Measurements from ENCODE around the gene GRIN1. TPM values are rescaled to one million over a fixed set of nuclear protein-coding genes. Genes with fewer than 3 reads are reported as not detected.
A peak's percentile ranks its signal among the peaks of the same experiment; 100 is the strongest.
"Not testable (repeated sequence)": the region's sequence is repeated elsewhere in the genome, so short reads cannot be mapped to it uniquely, and the experiment has no call there.

The GRIN1 gene
- total RNA-seq, 1 donor from 2014 or later: not detected

DNA sequence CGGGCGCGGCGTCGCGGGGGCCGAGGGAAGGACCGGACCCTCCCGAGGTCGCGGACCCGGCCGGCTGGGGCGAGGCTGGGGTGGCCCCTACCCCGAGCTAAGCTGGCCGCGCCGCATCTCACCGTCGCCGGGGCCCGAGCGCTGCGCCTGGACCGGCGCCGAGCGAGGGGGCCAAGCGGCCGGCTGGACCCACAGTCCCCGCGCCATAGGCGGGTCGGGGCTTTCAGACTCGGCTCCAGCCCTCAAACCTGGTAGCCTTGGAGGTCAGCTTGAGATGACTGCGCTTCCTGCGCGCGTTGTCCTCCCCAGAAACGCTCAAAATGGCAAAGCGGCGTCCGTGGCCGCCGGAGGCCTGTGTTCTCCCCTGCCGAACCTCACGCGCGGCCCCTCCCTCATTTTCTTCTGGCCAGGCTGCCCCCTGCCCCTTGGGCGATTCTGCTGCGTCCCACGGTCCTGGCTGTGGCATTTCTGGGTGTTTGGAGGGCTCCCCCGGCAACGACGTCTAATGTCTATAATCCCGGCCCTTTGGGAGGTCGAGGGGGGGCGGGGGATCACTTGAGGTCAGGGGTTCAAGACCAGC, 8.7 kb upstream of the GRIN1 start:
- intact Hi-C loops (cut with micrococcal nuclease): no loop called here
- peak overlapping the region; percentile 81 for H3K4me3 ChIP-seq
- H3K27me3 ChIP-seq (ENCODE audit: low read depth): peaks cover 31% of the 10 kb centered on the region
- H3K9me3 ChIP-seq (replicated peaks): peaks cover 9% of the 10 kb centered on the region
- H3K4me1 ChIP-seq: peaks cover 44% of the 10 kb centered on the region
- DNase-seq: no peak
- no peaks in the 10 kb centered on the region for H3K36me3 ChIP-seq
- peak overlapping the region; percentile 86 for H3K27ac ChIP-seq (replicated peaks)
- no peak for TF ChIP-seq CTCF (IDR thresholded peaks at IDR 0.05; ENCODE audit: borderline replicate concordance)

- Histone ChIP-seq H3K27ac (replicated peaks) (no peak overlapping the region), H3K4me1 (peaks cover 23% of the 10 kb centered on the region), H3K36me3 (no peaks in the 10 kb centered on the region), H3K4me3 (no peak overlapping the region), H3K27me3 (ENCODE audit: low read depth) (peaks cover 70% of the 10 kb centered on the region), H3K9me3 (replicated peaks) (peaks cover 9% of the 10 kb centered on the region)
- no peak for DNase-seq
- no peak for TF ChIP-seq CTCF (IDR thresholded peaks at IDR 0.05; ENCODE audit: borderline replicate concordance)
- intact Hi-C loops (cut with micrococcal nuclease): no loop called here
Measured at GRCh38 chr9:137134191-137134590, 4.8 kb upstream of the GRIN1 start.

DNA sequence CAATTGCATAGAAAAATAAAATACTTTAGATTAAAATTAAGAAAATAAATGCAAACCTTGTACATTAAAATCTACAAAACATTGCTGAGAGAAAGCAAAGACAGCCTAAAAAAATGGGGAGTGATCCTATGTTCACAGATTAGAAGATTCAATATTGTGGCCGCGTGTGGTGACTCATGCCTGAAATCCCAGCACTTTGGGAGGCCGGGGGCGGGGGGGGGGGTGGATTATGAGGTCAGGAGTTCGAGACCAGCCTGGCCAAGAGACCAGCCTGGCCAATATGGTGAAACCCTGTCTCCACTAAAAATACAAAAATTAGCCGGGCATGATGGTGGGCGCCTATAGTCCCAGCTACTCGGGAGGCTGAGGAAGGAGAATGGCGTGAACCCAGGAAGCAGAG, 3.8 kb upstream of the GRIN1 start:
- H3K4me3 ChIP-seq; H3K27ac ChIP-seq (replicated peaks); DNase-seq; H3K36me3 ChIP-seq; intact Hi-C loops (cut with micrococcal nuclease); H3K9me3 ChIP-seq (replicated peaks): not testable (repeated sequence)
- Histone ChIP-seq H3K27me3 (ENCODE audit: low read depth) (peaks cover 80% of the 10 kb centered on the region), H3K4me1 (peaks cover 14% of the 10 kb centered on the region)

GRCh38 chr9:137136261-137136880, 2.6 kb upstream of the GRIN1 start:
- Histone ChIP-seq H3K27ac (replicated peaks) (no peak overlapping the region), H3K9me3 (replicated peaks) (no peaks in the 10 kb centered on the region), H3K4me3 (no peak overlapping the region), H3K27me3 (ENCODE audit: low read depth) (peaks cover 88% of the 10 kb centered on the region), H3K36me3 (no peaks in the 10 kb centered on the region), H3K4me1 (peaks cover 10% of the 10 kb centered on the region)
- no peak for DNase-seq
- intact Hi-C loops (cut with micrococcal nuclease): no loop called here
- TF ChIP-seq CTCF (IDR thresholded peaks at IDR 0.05; ENCODE audit: borderline replicate concordance): no peak

- Histone ChIP-seq H3K4me1 (peaks cover 10% of the 10 kb centered on the region), H3K27ac (replicated peaks) (no peak overlapping the region), H3K27me3 (ENCODE audit: low read depth) (peaks cover 95% of the 10 kb centered on the region), H3K4me3 (no peak overlapping the region), H3K36me3 (no peaks in the 10 kb centered on the region), H3K9me3 (replicated peaks) (no peaks in the 10 kb centered on the region)
- TF ChIP-seq CTCF (IDR thresholded peaks at IDR 0.05; ENCODE audit: borderline replicate concordance): no peak
- intact Hi-C loops (cut with micrococcal nuclease): no loop called here
- no peak for DNase-seq
Measured at GRCh38 chr9:137136881-137137607, 1.9 kb upstream of the GRIN1 start.

All from left ventricle myocardium inferior (tissue), 1 donor.